ENCODE data around the gene EDARADD. TPM values are rescaled to one million over a fixed set of nuclear protein-coding genes. Genes with fewer than 3 reads are reported as not detected.

EDARADD gene
- total and polyA plus RNA-seq, 12 donors = 0.14 to 2.5 (median 0.84) TPM

GRCh38 chr1:236530959-236531358, 136.9 kb downstream of the EDARADD start:
- H3K36me3 ChIP-seq = peaks cover 0 to 90% (median 28%) of the 10 kb centered on the region in 9 donors

GRCh38 chr1:236532850-236533249, 138.8 kb downstream of the EDARADD start:
- DNase-seq (no peak), ATAC-seq (peak in 1 of 8 donors; percentile 29)
- no peaks in the 10 kb centered on the region for H3K27me3 ChIP-seq
- H3K4me3 ChIP-seq = no peak overlapping the region
- TF ChIP-seq, protein P1, sequence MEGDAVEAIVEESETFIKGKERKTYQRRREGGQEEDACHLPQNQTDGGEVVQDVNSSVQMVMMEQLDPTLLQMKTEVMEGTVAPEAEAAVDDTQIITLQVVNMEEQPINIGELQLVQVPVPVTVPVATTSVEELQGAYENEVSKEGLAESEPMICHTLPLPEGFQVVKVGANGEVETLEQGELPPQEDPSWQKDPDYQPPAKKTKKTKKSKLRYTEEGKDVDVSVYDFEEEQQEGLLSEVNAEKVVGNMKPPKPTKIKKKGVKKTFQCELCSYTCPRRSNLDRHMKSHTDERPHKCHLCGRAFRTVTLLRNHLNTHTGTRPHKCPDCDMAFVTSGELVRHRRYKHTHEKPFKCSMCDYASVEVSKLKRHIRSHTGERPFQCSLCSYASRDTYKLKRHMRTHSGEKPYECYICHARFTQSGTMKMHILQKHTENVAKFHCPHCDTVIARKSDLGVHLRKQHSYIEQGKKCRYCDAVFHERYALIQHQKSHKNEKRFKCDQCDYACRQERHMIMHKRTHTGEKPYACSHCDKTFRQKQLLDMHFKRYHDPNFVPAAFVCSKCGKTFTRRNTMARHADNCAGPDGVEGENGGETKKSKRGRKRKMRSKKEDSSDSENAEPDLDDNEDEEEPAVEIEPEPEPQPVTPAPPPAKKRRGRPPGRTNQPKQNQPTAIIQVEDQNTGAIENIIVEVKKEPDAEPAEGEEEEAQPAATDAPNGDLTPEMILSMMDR (IDR thresholded peaks at IDR 0.05) = no peak
- H3K4me1 ChIP-seq = peaks cover 0 to 50% (median 19%) of the 10 kb centered on the region in 9 donors
- intact Hi-C loops (cut with DNase I) = loop anchor here in 7 of 10 donors (5.0 to 10.0 kb wide), 3 partner anchors 418 to 428 kb away; no protein-coding TSS in a partner anchor
- WGBS, 2 donors = 55 to 65% methylated on average over 4 of the region's 4 CpGs
- H3K9me3 ChIP-seq = no peaks in the 10 kb centered on the region
- H3K36me3 ChIP-seq = peaks cover 0 to 86% (median 15%) of the 10 kb centered on the region in 9 donors
- peak overlapping the region in 6 of 10 donors; percentile 9 to 58 (median 36) for H3K27ac ChIP-seq

More at GRCh38 chr1:236530959-236531358, 136.9 kb downstream of the EDARADD start:
- DNase-seq (no peak), ATAC-seq (no peak)
- intact Hi-C loops (cut with DNase I) = loop anchor here in 7 of 10 donors (5.0 to 10.0 kb wide), 3 partner anchors 416 to 426 kb away; no protein-coding TSS in a partner anchor
- Histone ChIP-seq H3K27ac (peak overlapping the region in 2 of 10 donors; percentile 10 to 37), H3K4me1 (peaks cover 0 to 47% (median 19%) of the 10 kb centered on the region in 9 donors), H3K4me3 (no peak overlapping the region), H3K27me3 (no peaks in the 10 kb centered on the region), H3K9me3 (no peaks in the 10 kb centered on the region)
- 80 to 85% methylated on average over 5 of the region's 5 CpGs for WGBS, 2 donors
- TF ChIP-seq, protein P1 (IDR thresholded peaks at IDR 0.05) = no peak

DNA sequence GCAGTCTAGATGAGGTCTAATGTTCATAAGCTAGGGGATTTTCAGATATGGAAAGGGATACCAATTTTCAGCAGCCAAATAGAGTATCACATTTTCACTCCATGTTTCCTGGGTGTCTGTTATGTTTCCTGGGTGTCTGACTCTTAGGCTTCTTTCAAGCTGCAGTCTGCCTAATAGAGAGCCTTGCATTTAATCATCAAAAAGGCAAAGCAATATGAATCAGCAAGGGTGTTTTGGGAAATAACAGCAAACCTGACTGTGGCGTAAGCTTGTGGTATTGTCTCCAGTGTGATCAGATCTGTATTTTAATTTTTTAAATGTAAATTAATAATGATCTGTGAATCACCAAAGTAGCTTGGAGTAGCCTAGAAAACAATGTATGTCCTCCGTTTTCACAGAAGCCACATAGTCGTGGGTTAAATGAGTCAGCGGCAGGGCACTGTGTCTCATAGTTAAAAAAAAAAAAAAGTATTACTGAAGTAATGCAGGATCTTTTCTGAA, 140.1 kb downstream of the EDARADD start:
- Histone ChIP-seq H3K27me3 (no peaks in the 10 kb centered on the region), H3K9me3 (no peaks in the 10 kb centered on the region), H3K27ac (no peak overlapping the region), H3K36me3 (peaks cover 0 to 86% (median 20%) of the 10 kb centered on the region in 9 donors), H3K4me1 (peaks cover 0 to 50% (median 19%) of the 10 kb centered on the region in 9 donors), H3K4me3 (no peak overlapping the region)
- ATAC-seq = no peak
- intact Hi-C loops (cut with DNase I) = loop anchor here in 7 of 10 donors (5.0 to 10.0 kb wide), 3 partner anchors 419 to 429 kb away; no protein-coding TSS in a partner anchor
- DNase-seq = no peak
- 73 to 79% methylated on average over 4 of the region's 4 CpGs for WGBS, 2 donors
- TF ChIP-seq, protein P1 (IDR thresholded peaks at IDR 0.05) = no peak

Other genes with a start within 250 kb of the EDARADD start
- 1 to 10 TPM; 4.0 to 7.0 (median 5.6) TPM for gene ERO1B, start 112.3 kb upstream of the EDARADD start, total RNA-seq
- 1 to 10 TPM; 5.5 to 6.8 TPM for gene ERO1B, start 112.3 kb upstream of the EDARADD start, polyA plus RNA-seq
- 100 to 1,000 TPM in 1 of 10 donors, 10 to 100 TPM in 9; 56.4 to 107 (median 90.5) TPM for gene LGALS8, start 129.7 kb downstream of the EDARADD start, total RNA-seq
- 10 to 100 TPM; 36.7 to 47.5 TPM for gene LGALS8, start 129.7 kb downstream of the EDARADD start, polyA plus RNA-seq
- 10 to 100 TPM in 7 of 10 donors, 1 to 10 TPM in 3; 7.8 to 15.5 (median 10.8) TPM for gene HEATR1, start 210.2 kb downstream of the EDARADD start, total RNA-seq
- gene HEATR1, start 210.2 kb downstream of the EDARADD start, polyA plus RNA-seq = 1 to 10 TPM; 2.2 to 3.9 TPM

Data from heart right ventricle (tissue), 16 donors.